ENCODE data around the gene STXBP1.
A peak's percentile ranks its signal among the peaks of the same experiment; 100 is the strongest.
"Not testable (repeated sequence)": the region's sequence is repeated elsewhere in the genome, so short reads cannot be mapped to it uniquely, and the experiment has no call there.

STXBP1 gene

DNA sequence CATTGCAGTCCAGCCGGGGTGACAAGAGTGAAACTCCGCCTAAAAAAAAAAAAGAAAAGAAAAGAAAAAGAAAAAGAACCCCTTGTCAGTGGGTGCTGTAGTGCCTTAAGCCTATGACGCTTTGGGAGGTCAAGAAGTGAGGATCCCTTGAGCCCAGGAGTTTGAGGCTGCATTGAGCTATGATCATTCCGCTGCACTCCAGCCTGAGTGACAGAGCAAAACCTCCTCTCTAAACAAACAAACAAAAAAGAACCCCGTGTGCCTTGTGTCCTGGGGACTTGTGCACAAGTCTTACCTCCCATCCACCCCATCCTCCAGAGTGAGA lies 33.5 kb upstream of the STXBP1 start:
- no peak for DNase-seq (ENCODE audit: low read depth)

DNA sequence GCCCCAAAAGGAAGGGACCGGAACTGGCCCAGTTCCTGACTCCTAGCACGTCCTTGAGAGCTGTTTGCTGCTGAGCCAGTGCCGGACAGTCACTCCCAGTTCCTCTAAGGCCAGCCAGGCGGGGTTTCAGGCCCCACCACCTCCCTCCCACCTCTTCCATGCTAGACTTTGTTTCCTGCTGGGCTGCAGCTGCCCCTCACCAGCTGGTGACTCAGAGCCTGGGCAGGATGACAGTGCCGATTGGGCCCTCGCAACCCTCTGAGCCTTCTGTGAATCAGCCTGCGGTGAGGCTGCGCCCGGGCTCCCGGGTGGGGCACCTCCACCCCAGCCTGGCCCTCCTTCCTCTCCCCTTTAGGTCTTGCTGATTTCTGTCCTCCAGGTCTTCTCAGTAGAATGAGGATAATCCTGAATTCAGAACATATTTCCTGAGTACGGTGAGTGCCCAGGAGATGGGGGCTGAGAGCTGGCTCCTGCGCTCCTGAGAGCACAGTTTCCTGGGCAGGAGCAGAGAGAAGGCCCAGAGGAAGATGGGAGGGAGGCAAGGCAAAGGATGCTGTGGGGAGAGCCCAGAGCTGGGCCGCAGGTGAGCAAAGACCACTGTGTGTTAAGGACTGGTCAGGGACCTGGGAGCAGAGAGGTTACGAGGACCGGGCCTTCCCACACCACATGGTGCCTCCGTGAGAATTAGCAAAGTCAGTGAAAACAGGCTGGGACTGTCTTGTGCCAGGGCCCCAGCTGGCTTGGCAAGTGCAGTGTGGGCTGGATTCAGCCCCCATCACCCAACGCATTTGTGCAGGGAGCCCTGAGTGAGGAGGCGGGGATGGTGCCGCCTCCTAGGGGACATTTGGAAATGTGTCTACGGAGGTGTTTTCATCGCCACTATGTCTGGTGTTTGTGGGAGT lies 32.9 kb upstream of the STXBP1 start:
- peak; percentile 99 for DNase-seq (ENCODE audit: low read depth)

DNA sequence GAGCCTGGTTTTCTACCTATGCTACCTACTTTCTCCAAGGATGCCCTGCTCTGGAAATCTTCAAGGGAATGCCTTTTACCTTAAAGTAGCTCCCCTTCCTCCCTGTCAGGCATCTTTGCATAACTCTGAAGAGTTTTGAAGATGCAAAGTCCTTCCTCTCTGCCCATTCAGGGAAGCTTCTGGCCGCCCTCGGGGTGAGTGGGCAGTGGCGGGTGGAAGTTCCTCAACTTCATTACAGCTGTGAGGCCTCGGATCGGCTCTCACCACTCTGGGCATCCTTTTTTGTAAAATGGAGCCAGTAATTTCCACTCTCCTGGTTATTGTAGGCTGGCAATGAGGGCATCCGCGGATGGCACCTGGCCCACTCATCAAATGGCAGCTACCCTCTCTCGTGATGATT lies 31.7 kb upstream of the STXBP1 start:
- DNase-seq (ENCODE audit: low read depth), result no peak

DNA sequence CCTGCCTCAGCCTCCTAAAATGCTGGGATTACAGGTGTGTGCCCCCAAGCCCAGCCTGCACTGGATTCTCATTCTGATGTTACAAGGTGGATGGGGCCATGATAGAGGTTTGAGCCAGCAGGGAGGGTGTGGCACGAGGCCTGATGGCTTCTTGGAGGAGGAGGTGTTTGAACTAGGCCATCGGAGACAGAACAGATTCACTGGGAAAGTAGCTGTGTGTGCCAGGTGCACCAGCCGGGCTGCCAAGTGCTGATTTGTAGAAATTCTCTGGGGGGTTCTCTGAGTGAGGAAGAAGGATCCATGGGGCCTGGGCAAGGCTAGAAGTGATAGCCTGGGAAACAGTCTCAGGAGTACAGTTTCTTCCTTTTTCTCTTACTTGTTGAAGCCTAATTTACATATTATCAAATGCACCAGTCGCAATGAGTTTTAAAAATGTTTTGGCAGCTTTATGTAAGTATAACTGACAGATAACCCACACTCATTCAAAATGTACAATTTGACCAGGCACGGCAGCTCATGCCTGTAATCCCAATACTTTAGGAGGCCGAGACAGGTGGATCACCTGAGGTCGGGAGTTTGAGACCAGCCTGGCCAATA lies 31.1 kb upstream of the STXBP1 start:
- DNase-seq (ENCODE audit: low read depth), result no peak

DNA sequence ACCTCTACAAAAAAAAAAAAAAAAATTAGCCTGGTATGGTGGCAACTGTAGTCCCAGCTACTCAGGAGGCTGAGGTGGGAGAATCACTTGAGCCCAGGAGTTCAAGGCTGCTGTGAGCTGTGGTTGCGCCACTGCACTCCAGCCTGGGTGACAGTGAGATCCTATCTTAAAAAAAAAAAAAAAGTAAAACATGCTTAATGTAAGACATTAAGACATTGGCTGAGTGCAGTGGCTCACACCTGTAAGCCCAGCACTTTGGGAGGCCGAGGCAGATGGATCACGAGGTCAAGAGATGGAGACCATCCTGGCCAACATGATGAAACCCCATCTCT lies 27.6 kb upstream of the STXBP1 start:
- not testable (repeated sequence) for DNase-seq (ENCODE audit: low read depth)

DNA sequence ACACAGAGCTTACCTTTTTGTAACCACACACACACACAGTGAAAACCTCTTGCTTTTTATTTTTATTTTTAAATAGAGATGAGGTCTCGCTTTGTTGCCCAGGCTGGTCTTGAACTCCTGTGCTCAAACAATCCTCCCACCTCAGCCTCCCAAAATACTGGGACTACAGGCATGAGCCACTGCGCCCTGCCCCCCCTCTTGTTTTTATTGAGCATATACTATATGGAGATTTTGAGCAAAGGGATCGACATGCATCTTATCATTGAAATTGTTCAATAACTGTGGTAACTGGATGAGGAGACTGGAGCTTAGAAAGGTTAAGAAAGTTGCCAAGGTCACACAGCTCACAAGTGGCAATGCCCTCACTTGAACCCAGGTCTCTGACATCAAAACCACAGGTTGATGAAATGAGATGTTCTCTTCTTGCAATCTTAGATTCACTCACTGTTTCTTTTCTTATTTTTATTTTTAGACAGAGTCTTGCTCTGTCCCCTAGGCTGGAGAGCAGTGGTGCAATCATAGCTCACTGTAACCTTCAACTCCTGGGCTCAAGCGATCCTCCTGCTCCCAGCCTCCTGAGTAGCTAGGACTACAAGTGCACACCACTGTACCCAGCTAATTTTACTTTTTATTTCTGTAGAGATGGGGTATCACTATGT lies 26.8 kb upstream of the STXBP1 start:
- no peak for DNase-seq (ENCODE audit: low read depth)

- DNase-seq (ENCODE audit: low read depth), result no peak
Observed at GRCh38 chr9:127586096-127586495, 26.0 kb upstream of the STXBP1 start.

DNA sequence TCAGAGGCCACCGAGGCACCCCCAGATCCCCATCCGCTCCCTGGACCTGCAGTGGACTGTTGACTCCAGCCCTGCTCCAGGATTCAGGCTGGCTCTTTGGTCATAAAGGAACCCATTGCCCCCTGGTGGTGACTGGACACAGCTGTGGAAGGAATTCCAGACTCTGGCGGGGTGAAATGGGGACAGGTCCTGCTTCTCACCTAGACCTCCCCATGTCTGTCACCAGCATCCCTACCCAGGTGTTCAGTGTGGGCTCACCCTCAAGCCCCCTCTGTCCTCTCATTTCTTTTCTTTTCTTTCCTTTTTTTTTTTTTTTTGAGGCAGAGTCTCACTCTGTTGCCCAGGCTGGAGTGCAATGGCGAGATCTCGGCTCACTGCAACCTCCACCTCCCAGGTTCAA lies 25.5 kb upstream of the STXBP1 start:
- peak; percentile 84 for DNase-seq (ENCODE audit: low read depth)

DNA sequence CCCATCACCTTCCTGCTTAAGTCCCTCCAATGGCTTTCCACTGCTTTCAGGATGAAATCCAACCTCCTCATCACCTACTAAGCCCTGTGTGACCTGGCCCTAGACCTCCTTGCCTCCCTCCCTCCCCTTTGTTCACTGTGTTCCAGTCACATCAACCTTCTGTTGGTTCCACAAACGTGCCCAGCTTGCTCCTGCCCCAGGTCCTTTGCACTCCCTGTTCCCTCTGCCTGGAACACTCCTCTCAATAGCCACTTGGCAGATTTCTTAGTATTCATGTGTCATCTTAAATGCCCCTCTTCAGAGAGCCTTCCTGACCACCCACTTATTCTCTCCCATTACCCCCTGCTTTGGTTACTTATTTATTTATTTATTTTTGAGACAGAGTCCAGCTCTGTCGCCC lies 24.1 kb upstream of the STXBP1 start:
- no peak for DNase-seq (ENCODE audit: low read depth)

GRCh38 chr9:127588740-127589506 lies 23.2 kb upstream of the STXBP1 start:
- no peak for DNase-seq (ENCODE audit: low read depth)

- DNase-seq (ENCODE audit: low read depth), result peak; percentile 82
Observed at GRCh38 chr9:127589955-127590370, 22.1 kb upstream of the STXBP1 start.

DNA sequence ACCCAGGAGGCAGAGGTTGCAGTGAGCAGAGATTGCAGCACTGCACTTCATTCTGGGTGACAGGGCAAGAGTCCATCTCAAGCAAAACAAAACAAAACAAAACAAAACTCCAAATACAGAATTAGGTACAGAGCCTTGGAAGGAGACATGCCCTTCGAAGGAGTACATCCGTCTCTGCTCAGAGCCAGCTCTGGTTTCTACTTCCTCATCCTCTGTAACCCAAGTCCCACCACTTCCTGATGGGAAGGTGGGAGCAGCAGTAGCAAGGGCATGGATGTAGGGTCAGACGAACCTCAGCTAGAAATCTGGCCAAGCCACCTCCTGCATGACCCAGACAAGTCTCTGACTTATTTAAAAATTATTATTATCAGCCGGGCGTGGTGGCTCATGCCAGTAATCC lies 16.5 kb upstream of the STXBP1 start:
- no peak for DNase-seq (ENCODE audit: low read depth)

DNA sequence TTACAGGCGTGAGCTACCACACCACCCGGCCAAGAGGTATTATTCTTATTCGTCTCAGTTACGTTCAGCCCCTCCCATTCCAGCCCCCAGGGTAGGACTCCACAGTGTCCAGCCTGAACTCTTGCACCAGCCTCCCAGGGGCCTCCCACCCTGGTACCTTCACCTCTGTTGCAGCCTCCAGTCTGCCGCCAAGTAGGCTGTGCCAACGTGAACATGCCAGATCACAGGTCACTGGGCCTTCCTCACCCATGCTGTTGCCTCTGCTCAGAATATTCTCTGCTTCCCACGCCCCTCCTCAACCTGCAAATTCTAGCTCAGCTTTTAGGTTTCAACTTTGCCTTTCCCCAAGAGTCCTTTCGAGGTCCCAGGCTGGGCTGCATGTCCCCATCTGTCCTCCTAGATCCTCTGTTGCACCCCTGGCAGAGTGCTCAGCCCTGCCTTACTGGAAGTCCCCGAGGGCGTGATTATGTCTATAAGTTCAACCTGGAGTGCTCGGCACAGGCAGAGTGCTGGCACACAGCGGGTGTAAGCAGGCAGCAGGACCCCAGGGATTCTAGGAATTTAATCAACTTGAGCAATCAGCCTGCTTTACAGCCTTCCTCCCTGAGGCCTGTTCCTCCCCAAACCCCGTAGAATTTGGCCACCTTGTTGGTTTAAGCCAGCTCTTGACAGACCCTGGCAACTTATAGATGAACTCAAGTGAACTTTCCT lies 13.1 kb upstream of the STXBP1 start:
- DNase-seq (ENCODE audit: low read depth), result no peak

DNA sequence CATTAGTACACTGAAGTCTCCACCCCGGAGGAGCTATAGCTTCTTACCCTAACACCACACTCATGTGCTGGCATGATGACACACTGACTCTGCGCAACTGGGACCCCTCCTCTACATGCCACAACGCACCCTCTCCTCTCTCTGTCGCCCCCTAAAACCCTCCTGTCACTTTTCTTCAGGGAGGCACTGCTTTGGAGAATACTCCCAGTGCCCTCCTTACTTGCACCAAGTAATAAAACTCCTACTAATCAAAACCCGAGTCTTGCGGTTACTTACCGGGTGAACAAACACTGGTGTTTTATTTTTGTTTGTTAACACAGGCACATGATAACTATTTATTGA lies 12.6 kb upstream of the STXBP1 start:
- DNase-seq (ENCODE audit: low read depth), result no peak

DNA sequence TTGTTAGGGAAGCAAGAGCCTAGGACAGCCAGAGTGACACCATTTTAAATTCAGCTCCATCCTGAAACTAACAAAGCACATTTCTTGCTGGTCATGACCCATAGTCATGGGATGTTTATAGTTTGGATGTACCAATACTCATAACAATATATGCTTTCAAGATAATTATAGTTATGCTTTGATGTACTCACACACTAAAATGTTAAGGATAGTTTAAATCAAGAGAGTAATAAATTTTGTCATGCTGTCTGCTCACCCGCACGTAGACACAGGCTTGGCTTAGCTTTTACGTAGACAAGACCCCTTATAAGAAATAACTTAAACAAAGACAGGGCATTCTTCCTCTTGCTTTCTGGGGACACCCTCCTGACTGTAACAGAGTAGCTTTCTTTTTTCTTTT lies 8.9 kb upstream of the STXBP1 start:
- DNase-seq (ENCODE audit: low read depth), result no peak

- DNase-seq (ENCODE audit: low read depth), result no peak
Observed at GRCh38 chr9:127606043-127606442, 6.0 kb upstream of the STXBP1 start.

DNA sequence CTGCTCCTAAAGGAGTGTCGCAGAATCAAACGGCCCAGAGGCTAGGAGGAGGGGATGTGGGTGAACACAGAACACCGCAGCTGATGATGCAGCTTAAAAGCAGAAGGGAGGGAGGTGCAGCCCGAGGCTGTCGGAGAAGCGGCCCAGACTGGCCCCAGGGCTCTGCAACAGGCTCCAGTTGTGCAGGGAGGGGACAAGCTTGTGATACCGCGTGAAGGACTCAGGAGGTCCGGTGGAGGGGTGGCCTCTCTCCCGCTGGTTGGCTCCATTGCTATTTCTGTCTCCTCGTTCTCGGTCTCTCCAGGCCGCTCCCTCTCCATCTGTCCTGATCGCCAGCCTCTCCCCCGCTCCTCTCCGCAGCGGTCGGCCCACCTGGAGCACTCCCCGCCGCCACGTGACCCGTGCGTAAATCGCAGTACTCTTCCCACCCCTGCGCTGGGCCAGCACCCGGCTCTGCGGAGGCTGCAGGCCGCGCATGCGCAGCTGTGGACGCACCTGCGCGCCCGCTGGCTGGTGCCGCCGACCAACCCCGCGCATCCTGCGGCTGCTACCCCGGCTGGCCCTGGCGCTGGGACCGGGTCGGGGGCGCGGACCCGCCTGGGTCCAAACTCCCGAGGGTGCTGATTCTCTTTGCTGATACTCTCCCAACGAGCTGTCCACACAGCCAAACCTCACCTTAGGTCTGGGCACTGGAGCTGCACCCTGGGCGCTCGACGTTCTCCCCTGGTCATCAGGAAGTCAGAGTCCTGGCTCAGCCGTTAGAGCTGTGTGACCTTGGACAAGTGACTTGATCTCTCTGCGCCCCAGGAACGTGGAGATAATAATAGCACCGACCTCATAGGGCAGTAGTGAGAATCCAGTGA lies 3.7 kb upstream of the STXBP1 start:
- DNase-seq (ENCODE audit: low read depth), result peak; percentile 32

DNA sequence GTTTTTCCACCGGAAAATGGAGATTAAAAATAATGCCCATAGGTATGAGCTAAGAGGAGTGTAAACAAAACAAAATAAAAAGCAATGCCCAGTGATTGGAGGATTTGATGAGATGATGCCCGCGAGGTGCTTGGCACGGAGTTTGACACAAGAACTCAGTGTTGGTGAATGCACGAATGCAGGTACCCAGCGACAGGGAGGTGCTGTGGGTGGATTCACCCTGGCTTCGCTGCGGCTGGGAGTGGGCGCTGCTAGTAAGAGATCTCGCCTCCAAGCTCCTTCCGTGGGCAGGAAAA lies 526 bp upstream of the STXBP1 start:
- DNase-seq (ENCODE audit: low read depth), result no peak

DNA sequence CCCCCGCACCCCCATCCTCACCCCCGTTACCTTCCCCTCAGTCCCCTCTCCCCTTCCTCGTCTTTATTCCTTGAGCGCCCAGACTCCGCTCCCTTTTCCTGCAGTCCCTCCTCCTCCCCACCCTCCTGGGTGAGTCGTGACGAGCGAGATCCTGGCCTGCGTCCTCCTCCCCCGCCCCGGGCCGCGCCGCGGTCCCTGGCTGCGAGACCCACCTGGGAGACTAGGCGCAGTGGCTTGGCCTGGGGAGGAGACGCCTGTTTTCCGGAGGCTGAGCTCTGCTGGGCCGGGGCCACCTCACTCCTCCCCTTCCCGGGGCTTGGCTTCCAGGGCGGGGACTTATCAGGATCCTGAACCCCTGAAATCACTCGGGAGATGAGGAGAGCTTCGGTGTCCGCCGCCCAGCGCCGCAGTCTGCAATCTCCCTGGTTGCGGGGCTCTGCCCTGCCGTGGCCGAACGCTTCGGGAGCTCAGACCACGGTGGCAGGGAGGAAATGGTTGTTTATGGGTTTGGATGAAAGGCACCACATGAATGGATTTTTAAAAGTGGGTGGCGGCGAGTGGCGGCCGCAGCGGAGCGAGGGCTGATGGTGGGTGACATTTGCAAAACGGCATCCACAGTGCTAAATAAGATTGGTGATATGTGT lies 984 bp downstream of the STXBP1 start:
- peak; percentile 78 for DNase-seq (ENCODE audit: low read depth)

DNA sequence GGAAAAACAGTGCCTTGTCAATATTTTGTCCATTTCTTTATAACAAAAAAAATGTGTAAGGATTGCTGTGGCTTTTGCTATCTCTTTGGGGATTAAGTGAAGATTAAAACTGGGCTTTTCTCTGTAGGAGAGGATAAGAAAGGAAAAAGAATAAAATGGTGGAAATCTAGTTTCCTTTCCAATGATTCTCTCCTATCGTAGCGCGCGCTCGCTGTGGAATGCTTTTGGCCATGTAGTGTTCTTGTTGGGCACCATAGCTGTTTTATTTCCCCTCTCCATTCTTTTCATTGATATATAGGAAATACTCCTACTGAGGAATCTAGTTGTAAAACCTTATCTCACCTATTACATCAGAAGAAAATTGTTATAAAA lies 1.5 kb downstream of the STXBP1 start:
- DNase-seq (ENCODE audit: low read depth), result peak; percentile 20

DNA sequence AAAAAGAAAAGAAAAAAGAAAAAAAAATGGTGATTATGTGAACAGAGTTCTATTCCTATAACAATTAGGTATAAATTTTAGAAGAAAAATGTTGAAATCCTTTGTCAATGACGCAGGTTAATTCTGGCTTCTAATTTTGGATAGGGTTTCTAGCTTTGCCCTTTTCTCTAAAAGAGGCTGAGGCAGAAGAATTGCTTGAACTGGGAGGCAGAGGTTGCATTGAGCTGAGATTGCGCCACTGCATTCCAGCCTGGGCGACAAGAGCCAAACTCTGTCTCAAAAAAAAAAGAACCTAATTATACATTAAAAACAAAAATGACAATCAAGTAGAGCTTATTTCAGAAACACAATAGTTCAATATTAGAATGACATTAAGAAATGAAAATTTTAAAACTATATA lies 2.9 kb downstream of the STXBP1 start:
- peak; percentile 27 for DNase-seq (ENCODE audit: low read depth)
